IMR-90 (cell line): ENCODE results near the gene PTCD2. TPM values are rescaled to one million over a fixed set of nuclear protein-coding genes. Genes with fewer than 3 reads are reported as not detected.

ENCODE experiments used
- ATAC-seq: fragments of 200-7000 bp; cut with Tn5 transposase; 2 replicates; pipeline ENCODE4 v1.9.1; 2020; ENCODE audit warnings: low read depth, mild to moderate bottlenecking, moderate library complexity
- BruUV-seq: library from RNA; stranded (reverse); fragments of 400-500 nt; replicated peaks from 2 replicates; lab custom pipeline; 2021; lab: Mats Ljungman, UMichigan
- CTCF ChIA-PET: fragments of 300-600 bp; formaldehyde crosslinking; extraction: SDS; loops from one replicate; lab custom pipeline; 2021; ENCODE audit warnings: antibody characterized with exemption; lab: Yijun Ruan, JAX
- POLR2A ChIA-PET: fragments of 300-600 bp; sonication (Branson Sonifier 250); formaldehyde crosslinking; loops from one replicate; lab custom pipeline; 2022; ENCODE audit warnings: antibody characterized with exemption; ENCODE audit not compliant: unreplicated experiment; lab: Charles Lee
- DNase-seq: peaks from one replicate; pipeline ENCODE4 v3.0.0; 2013
- H2AFZ ChIP-seq: replicated peaks from 2 replicates; pipeline ENCODE3; 2013; ENCODE audit warnings: low read length, mild to moderate bottlenecking; ENCODE audit not compliant: poor library complexity
- H2AK5ac ChIP-seq: 2 replicates; pipeline ENCODE4 v1.6.1; 2013; ENCODE audit warnings: low read depth, low read length, inconsistent platforms
- H2AK9ac ChIP-seq: replicated peaks from 2 replicates; pipeline ENCODE3; 2013; ENCODE audit warnings: mild to moderate bottlenecking, low read depth, low read length, moderate library complexity; ENCODE audit not compliant: poor library complexity
- H2BK120ac ChIP-seq: 2 replicates; pipeline ENCODE4 v1.6.1; 2013; ENCODE audit warnings: low read depth, low read length, inconsistent platforms
- H2BK15ac ChIP-seq: 3 replicates; pipeline ENCODE4 v1.6.1; 2013; ENCODE audit warnings: low read depth, low read length, inconsistent platforms
- H2BK20ac ChIP-seq: 2 replicates; pipeline ENCODE4 v1.6.1; 2013; ENCODE audit warnings: low read depth, mild to moderate bottlenecking, inconsistent platforms, low read length, moderate library complexity
- H2BK5ac ChIP-seq: 2 replicates; pipeline ENCODE4 v1.6.1; 2013; ENCODE audit warnings: mild to moderate bottlenecking, low read depth, low read length, inconsistent platforms; ENCODE audit not compliant: poor library complexity, severe bottlenecking
- H3K14ac ChIP-seq: replicated peaks from 2 replicates; pipeline ENCODE4 v1.6.1; 2013; ENCODE audit warnings: low read depth, low read length, inconsistent platforms
- H3K18ac ChIP-seq: 2 replicates; pipeline ENCODE4 v1.6.1; 2013; ENCODE audit warnings: low read depth, low read length, control low read depth
- H3K23ac ChIP-seq: 2 replicates; pipeline ENCODE4 v1.6.1; 2013; ENCODE audit warnings: low read depth, low read length, inconsistent platforms
- H3K27ac ChIP-seq: 2 replicates; pipeline ENCODE4 v1.5.1; 2013; ENCODE audit warnings: mild to moderate bottlenecking, control low read depth, low read length; ENCODE audit not compliant: insufficient read depth
- H3K27me3 ChIP-seq: 2 replicates; pipeline ENCODE4 v1.6.1; 2013; ENCODE audit warnings: low read length; ENCODE audit not compliant: control insufficient read depth, insufficient read depth
- H3K36me3 ChIP-seq: 2 replicates; pipeline ENCODE4 v1.6.1; 2013; ENCODE audit warnings: low read length, mixed read lengths; ENCODE audit not compliant: control insufficient read depth, insufficient read depth
- H3K4ac ChIP-seq: 2 replicates; pipeline ENCODE4 v1.6.1; 2013; ENCODE audit warnings: low read depth, low read length, inconsistent platforms
- H3K4me1 ChIP-seq: 2 replicates; pipeline ENCODE4 v1.6.1; 2013; ENCODE audit warnings: low read length, mixed read lengths; ENCODE audit not compliant: control insufficient read depth, insufficient read depth
- H3K4me2 ChIP-seq: 2 replicates; pipeline ENCODE4 v1.6.1; 2013; ENCODE audit warnings: low read depth, mild to moderate bottlenecking, control low read depth, low read length, moderate library complexity
- H3K4me3 ChIP-seq: 2 replicates; pipeline ENCODE4 v1.5.1; 2013; ENCODE audit warnings: low read depth, mild to moderate bottlenecking, control low read depth, low read length, moderate library complexity; ENCODE audit not compliant: insufficient read depth
- H3K56ac ChIP-seq: 2 replicates; pipeline ENCODE4 v1.6.1; 2013; ENCODE audit warnings: low read length, inconsistent platforms; ENCODE audit not compliant: insufficient read depth; ENCODE audit errors: extremely low read depth
- H3K79me1 ChIP-seq, 2 experiments: 2 replicates each; pipeline ENCODE4 v1.6.1; 2013; ENCODE audit warnings: low read length in 2 of 2, inconsistent platforms in 1 of 2, low read depth in 1 of 2
- H3K9ac ChIP-seq: 2 replicates; pipeline ENCODE4 v1.6.1; 2013; ENCODE audit warnings: low read depth, low read length, control low read depth
- H3K9me1 ChIP-seq: 2 replicates; pipeline ENCODE4 v1.6.1; 2013; ENCODE audit warnings: low read length, inconsistent platforms; ENCODE audit not compliant: insufficient read depth
- H3K9me3 ChIP-seq: 2 replicates; pipeline ENCODE4 v1.6.1; 2013; ENCODE audit warnings: low read length; ENCODE audit not compliant: control insufficient read depth, insufficient read depth
- H4K20me1 ChIP-seq: 2 replicates; pipeline ENCODE4 v1.6.1; 2013; ENCODE audit warnings: low read length, inconsistent platforms; ENCODE audit not compliant: insufficient read depth
- H4K5ac ChIP-seq: 2 replicates; pipeline ENCODE4 v1.6.1; 2013; ENCODE audit warnings: mild to moderate bottlenecking, low read depth, low read length, control low read depth
- H4K8ac ChIP-seq, 2 experiments: 2 replicates each; pipeline ENCODE4 v1.6.1; 2013; ENCODE audit warnings: low read depth in 2 of 2, low read length in 2 of 2, control low read depth in 1 of 2, inconsistent platforms in 1 of 2
- H4K91ac ChIP-seq: 2 replicates; pipeline ENCODE4 v1.6.1; 2013; ENCODE audit warnings: low read depth, low read length, inconsistent platforms; ENCODE audit not compliant: insufficient read depth
- CEBPB ChIP-seq: IDR thresholded peaks from 2 replicates; pipeline ENCODE4 v1.6.1; 2012; ENCODE audit warnings: low read depth, low read length, improper control_type of control experiment
- FOS ChIP-seq: fragments of 150-350 bp; IDR thresholded peaks from 2 replicates; pipeline ENCODE4 v1.6.1; 2016; ENCODE audit warnings: low read depth, low read length
- MAFK ChIP-seq: IDR thresholded peaks from 2 replicates; pipeline ENCODE4 v1.6.1; 2012; ENCODE audit warnings: low read depth, low read length, improper control_type of control experiment
- MAZ ChIP-seq: IDR thresholded peaks from 2 replicates; pipeline ENCODE4 v1.6.1; 2012; ENCODE audit warnings: low read depth, mild to moderate bottlenecking, low read length, improper control_type of control experiment, moderate library complexity, borderline replicate concordance
- RAD21 ChIP-seq: IDR thresholded peaks from 2 replicates; pipeline ENCODE4 v1.6.1; 2012; ENCODE audit warnings: low read length, improper control_type of control experiment
- SMC3 ChIP-seq: fragments of 150-350 bp; IDR thresholded peaks from 2 replicates; pipeline ENCODE4 v1.6.1; 2016; ENCODE audit warnings: low read depth, mild to moderate bottlenecking, antibody characterized with exemption, low read length, moderate library complexity
- dilution Hi-C: fragments of 300-500 bp; cut with HindIII; formaldehyde crosslinking; loops from one replicate; pipeline ENCODE4 v1.14.3; 2018; ENCODE audit warnings: low sequenced_read_pairs; ENCODE audit not compliant: unreplicated experiment
- in situ Hi-C: fragments of 300-500 bp; cut with MboI; formaldehyde crosslinking; loops from 3 replicates; pipeline ENCODE4 v1.14.3; 2019; ENCODE audit warnings: low sequenced_read_pairs, inconsistent platforms, mixed read lengths
- intact Hi-C: fragments of 100-400 bp; cut with micrococcal nuclease; formaldehyde crosslinking; loops from 2 replicates; pipeline ENCODE4 v1.10.0; 2022
- polyA plus RNA-seq, 3 experiments: library from polyadenylated mRNA; depleted of rRNA; stranded (reverse); fragments of >200 nt; gene quantifications; 2 replicates each; pipeline ENCODE4 v1.2.3, GENCODE V29; 2012; ENCODE audit warnings: low replicate concordance in 1 of 3
- total RNA-seq: library from RNA; depleted of rRNA; stranded (reverse); fragments of >200 nt; gene quantifications from 2 replicates; pipeline ENCODE4 v1.2.3, GENCODE V29; 2012

PTCD2 gene
- total and polyA plus RNA-seq, 2 of the 4 experiments (the other 2 are of a cell fraction), result 6.5 to 9.9 TPM

GRCh38 chr5:72393052-72393451, 72.9 kb downstream of the PTCD2 start:
- H3K27me3 ChIP-seq, result no peaks in the 10 kb centered on the region
- H4K8ac ChIP-seq, result no peak overlapping the region
- H3K27ac ChIP-seq, result no peak overlapping the region
- no peak overlapping the region for H3K9ac ChIP-seq
- H3K4me1 ChIP-seq, result peaks cover 4% of the 10 kb centered on the region; the same call in 1 of the 2 replicates
- in situ Hi-C loops, result no loop called here
- H3K23ac ChIP-seq, result no peak overlapping the region
- H2AK5ac ChIP-seq, result no peak overlapping the region
- ATAC-seq (no peak), DNase-seq (no peak)
- no peak overlapping the region for H2AFZ ChIP-seq
- H3K36me3 ChIP-seq, result no peaks in the 10 kb centered on the region
- H3K79me1 ChIP-seq, result no peaks in the 10 kb centered on the region
- ChIA-PET POLR2A (no interaction called here), CTCF (interaction anchor here (0.8 to 1.0 kb wide), 2 partner anchors 14 to 131 kb away, joined by 3 to 4 read pairs; no protein-coding TSS in a partner anchor)
- H4K91ac ChIP-seq, result no peak overlapping the region
- dilution Hi-C loops, result no loop called here
- peaks cover 9% of the 10 kb centered on the region; the same call in 1 of the 2 replicates for H3K9me1 ChIP-seq
- H4K20me1 ChIP-seq, result no peaks in the 10 kb centered on the region
- no peak overlapping the region for H2BK5ac ChIP-seq
- intact Hi-C loops, result no loop called here
- no peaks in the 10 kb centered on the region for H3K9me3 ChIP-seq
- no peak overlapping the region for H3K14ac ChIP-seq
- BruUV-seq, result no TSS peak
- no peak overlapping the region for H3K4ac ChIP-seq
- H2AK9ac ChIP-seq, result no peak overlapping the region
- H3K4me3 ChIP-seq, result no peak overlapping the region
- no peak overlapping the region for H3K56ac ChIP-seq
- H4K5ac ChIP-seq, result no peak overlapping the region
- H3K18ac ChIP-seq, result no peak overlapping the region
- TF ChIP-seq FOS (no peak), RAD21 (no peak), SMC3 (no peak), MAFK (no peak), CEBPB (no peak), MAZ (no peak)
- H2BK20ac ChIP-seq, result no peak overlapping the region
- no peak overlapping the region for H3K4me2 ChIP-seq
- no peak overlapping the region for H2BK120ac ChIP-seq
- no peak overlapping the region for H2BK15ac ChIP-seq
